ENCODE results near the gene MBD3L5. TPM values are rescaled to one million over a fixed set of nuclear protein-coding genes. Genes with fewer than 3 reads are reported as not detected.

MBD3L5 gene
- total RNA-seq, 1 donor from 2014 or later: not detected

DNA sequence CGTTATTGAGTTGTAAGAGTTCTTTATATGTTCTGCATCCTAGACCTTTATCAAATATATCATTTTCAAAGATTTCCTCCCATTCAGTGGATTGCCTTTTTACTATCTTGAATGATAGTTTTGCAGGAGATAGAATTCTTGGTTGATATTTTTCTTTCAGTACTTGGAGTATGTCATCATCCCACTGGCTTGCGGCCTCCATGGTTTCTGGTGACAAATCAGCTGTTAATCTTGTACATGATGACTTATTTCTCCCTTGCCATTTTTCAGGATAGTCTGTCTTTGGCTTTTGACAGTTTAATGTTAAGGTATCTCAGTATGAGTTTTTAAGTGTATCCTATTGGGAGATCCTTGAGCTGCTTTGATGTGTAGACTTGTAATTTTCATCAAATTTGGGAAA lies 47.6 kb downstream of the MBD3L5 start:
- H3K4me3 Mint-ChIP-seq (ENCODE audit: low read depth): no peak overlapping the region
- no peaks in the 10 kb centered on the region for H3K4me1 Mint-ChIP-seq (ENCODE audit: low read depth)
- H3K9me3 Mint-ChIP-seq (ENCODE audit: low read depth): peaks cover 43% of the 10 kb centered on the region
- TF ChIP-seq, protein P1, sequence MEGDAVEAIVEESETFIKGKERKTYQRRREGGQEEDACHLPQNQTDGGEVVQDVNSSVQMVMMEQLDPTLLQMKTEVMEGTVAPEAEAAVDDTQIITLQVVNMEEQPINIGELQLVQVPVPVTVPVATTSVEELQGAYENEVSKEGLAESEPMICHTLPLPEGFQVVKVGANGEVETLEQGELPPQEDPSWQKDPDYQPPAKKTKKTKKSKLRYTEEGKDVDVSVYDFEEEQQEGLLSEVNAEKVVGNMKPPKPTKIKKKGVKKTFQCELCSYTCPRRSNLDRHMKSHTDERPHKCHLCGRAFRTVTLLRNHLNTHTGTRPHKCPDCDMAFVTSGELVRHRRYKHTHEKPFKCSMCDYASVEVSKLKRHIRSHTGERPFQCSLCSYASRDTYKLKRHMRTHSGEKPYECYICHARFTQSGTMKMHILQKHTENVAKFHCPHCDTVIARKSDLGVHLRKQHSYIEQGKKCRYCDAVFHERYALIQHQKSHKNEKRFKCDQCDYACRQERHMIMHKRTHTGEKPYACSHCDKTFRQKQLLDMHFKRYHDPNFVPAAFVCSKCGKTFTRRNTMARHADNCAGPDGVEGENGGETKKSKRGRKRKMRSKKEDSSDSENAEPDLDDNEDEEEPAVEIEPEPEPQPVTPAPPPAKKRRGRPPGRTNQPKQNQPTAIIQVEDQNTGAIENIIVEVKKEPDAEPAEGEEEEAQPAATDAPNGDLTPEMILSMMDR (IDR thresholded peaks at IDR 0.05; ENCODE audit: unreplicated experiment): no peak
- peaks cover 89% of the 10 kb centered on the region for H3K36me3 Mint-ChIP-seq (ENCODE audit: insufficient read depth)
- no peak for DNase-seq (ENCODE audit: low spot score, unreplicated experiment)
- no peaks in the 10 kb centered on the region for H3K27me3 Mint-ChIP-seq
- H3K27ac Mint-ChIP-seq: no peak overlapping the region

Other genes with a start within 250 kb of the MBD3L5 start
- not detected in 2 replicates for gene ADGRE1, start 143.0 kb upstream of the MBD3L5 start, total RNA-seq
- not detected in 2 replicates for gene MBD3L2B, start 9.1 kb upstream of the MBD3L5 start, total RNA-seq
- not detected in 2 replicates for gene MBD3L4, start 9.6 kb downstream of the MBD3L5 start, total RNA-seq
- not detected in 2 replicates for gene MBD3L2, start 18.7 kb downstream of the MBD3L5 start, total RNA-seq
- not detected in 2 replicates for gene MBD3L3, start 28.1 kb downstream of the MBD3L5 start, total RNA-seq
- 14.9 and 15.7 TPM in 2 replicates for gene ZNF557, start 39.1 kb downstream of the MBD3L5 start, total RNA-seq

Measured in progenitor cell of endocrine pancreas (in vitro differentiated cells).